Neural progenitor cell (in vitro differentiated cells): ENCODE data around the gene SRGAP2C.
"Not testable (repeated sequence)": the region's sequence is repeated elsewhere in the genome, so short reads cannot be mapped to it uniquely, and the experiment has no call there.

Experiments used
- EZH2 ChIP-seq: fragments of 200-600 bp; sonication (generic); IDR thresholded peaks from 2 replicates; pipeline ENCODE4 v1.6.1; 2017; ENCODE audit warnings: antibody characterized with exemption, mild to moderate bottlenecking, moderate library complexity
- EZH2phosphoT487 ChIP-seq: fragments of 200-600 bp; sonication (generic); IDR thresholded peaks from 2 replicates; pipeline ENCODE4 v1.6.1; 2017; ENCODE audit warnings: antibody characterized with exemption
- TF ChIP-seq, protein P1 (sequence below): fragments of 200-600 bp; sonication (generic); IDR thresholded peaks from 2 replicates; pipeline ENCODE4 v1.5.1; 2017; ENCODE audit warnings: antibody characterized with exemption, mild to moderate bottlenecking

DNA sequence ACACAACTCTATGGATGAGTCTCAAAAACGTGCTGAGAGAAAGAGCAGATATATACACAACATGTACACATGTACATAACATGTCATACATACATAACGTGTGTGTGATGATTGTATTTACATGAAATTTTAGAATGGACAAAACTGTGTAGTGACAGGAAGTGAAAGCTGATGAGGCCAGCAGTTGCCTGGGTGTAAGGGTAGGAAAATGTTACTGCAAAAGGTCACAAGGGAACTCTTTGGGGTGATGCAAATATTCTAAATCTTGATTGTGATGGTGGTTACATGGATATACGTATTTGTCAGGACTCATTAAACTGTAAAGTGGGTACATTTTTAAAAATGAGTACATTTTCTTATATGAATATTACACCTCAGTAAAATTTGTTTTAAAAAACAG, 236.7 kb downstream of the SRGAP2C start:
- TF ChIP-seq EZH2phosphoT487, EZH2: not testable (repeated sequence)
- TF ChIP-seq, protein P1, sequence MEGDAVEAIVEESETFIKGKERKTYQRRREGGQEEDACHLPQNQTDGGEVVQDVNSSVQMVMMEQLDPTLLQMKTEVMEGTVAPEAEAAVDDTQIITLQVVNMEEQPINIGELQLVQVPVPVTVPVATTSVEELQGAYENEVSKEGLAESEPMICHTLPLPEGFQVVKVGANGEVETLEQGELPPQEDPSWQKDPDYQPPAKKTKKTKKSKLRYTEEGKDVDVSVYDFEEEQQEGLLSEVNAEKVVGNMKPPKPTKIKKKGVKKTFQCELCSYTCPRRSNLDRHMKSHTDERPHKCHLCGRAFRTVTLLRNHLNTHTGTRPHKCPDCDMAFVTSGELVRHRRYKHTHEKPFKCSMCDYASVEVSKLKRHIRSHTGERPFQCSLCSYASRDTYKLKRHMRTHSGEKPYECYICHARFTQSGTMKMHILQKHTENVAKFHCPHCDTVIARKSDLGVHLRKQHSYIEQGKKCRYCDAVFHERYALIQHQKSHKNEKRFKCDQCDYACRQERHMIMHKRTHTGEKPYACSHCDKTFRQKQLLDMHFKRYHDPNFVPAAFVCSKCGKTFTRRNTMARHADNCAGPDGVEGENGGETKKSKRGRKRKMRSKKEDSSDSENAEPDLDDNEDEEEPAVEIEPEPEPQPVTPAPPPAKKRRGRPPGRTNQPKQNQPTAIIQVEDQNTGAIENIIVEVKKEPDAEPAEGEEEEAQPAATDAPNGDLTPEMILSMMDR, result not testable (repeated sequence)
